Measurements from ENCODE around the gene PCNX2. TPM values are rescaled to one million over a fixed set of nuclear protein-coding genes. Genes with fewer than 3 reads are reported as not detected.

Gene PCNX2
- total and polyA plus RNA-seq, 2 donors (not counting 1 experiment from before 2014, with no cell fraction given): 13.0 to 37.8 TPM

DNA sequence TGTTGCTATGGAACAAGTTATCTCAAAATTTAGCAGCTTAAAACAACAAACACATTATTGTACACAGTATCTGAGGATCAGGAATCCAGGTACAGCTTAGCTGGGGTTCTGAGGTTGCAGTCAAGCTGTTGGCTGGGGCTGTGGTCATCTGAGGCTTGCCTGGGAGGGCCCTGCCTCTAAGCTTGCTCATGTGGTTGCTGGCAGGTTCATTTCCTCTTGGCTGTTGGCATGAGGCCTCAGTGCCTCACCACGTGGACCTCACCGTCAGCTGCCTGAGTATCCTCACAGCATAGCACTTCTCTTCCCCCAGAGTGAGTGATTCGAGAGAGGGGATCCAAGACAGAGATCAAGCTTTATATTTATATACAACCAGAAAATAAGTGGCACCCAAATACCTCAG lies 326.6 kb downstream of the PCNX2 start:
- H3K4me1 ChIP-seq (ENCODE audit: control insufficient read depth, extremely low read depth, insufficient read depth, low read length): no peaks in the 10 kb centered on the region
- no peaks in the 10 kb centered on the region for H4K20me1 ChIP-seq (ENCODE audit: control insufficient read depth, extremely low read depth, insufficient read depth, low read length)
- no peaks in the 10 kb centered on the region for H3K9me3 ChIP-seq (ENCODE audit: control insufficient read depth, insufficient read depth, low read depth, low read length)
- no peak overlapping the region for H3K9ac ChIP-seq (ENCODE audit: insufficient read depth, low read length)
- DNase-seq (ENCODE audit: low read depth in 2 of 2): peak; percentile 56 to 90
- no peak overlapping the region for H3K4me3 ChIP-seq (replicated peaks in 1 of 4; ENCODE audit: control extremely low read depth in 1 of 4, insufficient read depth in 1 of 4, low read depth in 3 of 4, low read length in 4 of 4)
- TF ChIP-seq, protein P1, sequence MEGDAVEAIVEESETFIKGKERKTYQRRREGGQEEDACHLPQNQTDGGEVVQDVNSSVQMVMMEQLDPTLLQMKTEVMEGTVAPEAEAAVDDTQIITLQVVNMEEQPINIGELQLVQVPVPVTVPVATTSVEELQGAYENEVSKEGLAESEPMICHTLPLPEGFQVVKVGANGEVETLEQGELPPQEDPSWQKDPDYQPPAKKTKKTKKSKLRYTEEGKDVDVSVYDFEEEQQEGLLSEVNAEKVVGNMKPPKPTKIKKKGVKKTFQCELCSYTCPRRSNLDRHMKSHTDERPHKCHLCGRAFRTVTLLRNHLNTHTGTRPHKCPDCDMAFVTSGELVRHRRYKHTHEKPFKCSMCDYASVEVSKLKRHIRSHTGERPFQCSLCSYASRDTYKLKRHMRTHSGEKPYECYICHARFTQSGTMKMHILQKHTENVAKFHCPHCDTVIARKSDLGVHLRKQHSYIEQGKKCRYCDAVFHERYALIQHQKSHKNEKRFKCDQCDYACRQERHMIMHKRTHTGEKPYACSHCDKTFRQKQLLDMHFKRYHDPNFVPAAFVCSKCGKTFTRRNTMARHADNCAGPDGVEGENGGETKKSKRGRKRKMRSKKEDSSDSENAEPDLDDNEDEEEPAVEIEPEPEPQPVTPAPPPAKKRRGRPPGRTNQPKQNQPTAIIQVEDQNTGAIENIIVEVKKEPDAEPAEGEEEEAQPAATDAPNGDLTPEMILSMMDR (conservative IDR thresholded peaks at IDR 0.05 in 1 of 2, IDR thresholded peaks at IDR 0.05 in 1 of 2; ENCODE audit: low read depth in 1 of 2, low read length in 2 of 2): no peak
- TF ChIP-seq EZH2 (IDR thresholded peaks at IDR 0.05; ENCODE audit: low read length, missing control alignments): no peak
- H3K36me3 ChIP-seq (ENCODE audit: control insufficient read depth, insufficient read depth, low read length): peaks cover 2% of the 10 kb centered on the region
- H2AFZ ChIP-seq (ENCODE audit: low read length): no peak overlapping the region
- H3K79me2 ChIP-seq (ENCODE audit: control insufficient read depth, insufficient read depth, low read length): no peaks in the 10 kb centered on the region
- H3K4me2 ChIP-seq (ENCODE audit: extremely low read depth, insufficient read depth, low read length): no peak overlapping the region
- H3K27ac ChIP-seq (ENCODE audit: insufficient read depth, low read length): no peak overlapping the region
- H3K27me3 ChIP-seq (ENCODE audit: control insufficient read depth, insufficient read depth, low read length): no peaks in the 10 kb centered on the region

DNA sequence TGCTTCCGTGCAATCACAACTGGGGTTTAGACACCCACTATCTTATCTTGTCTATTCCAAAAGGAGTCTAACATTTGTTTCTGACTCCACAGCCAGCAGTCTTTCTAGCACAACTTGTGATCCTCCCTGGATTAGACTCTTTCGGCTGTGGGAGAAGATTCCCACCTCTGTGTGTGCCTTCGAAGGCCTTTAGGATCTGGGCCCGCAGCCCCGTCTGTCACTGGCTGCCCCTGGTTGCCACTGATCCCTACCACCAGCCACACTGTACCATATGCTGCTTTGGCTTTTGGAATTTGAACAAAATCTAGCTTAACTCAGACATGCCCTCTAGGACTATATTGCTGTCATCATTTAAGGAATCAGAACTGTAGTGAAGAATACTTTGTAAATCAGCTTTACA lies 327.1 kb downstream of the PCNX2 start:
- no peaks in the 10 kb centered on the region for H4K20me1 ChIP-seq (ENCODE audit: control insufficient read depth, extremely low read depth, insufficient read depth, low read length)
- no peaks in the 10 kb centered on the region for H3K9me3 ChIP-seq (ENCODE audit: control insufficient read depth, insufficient read depth, low read depth, low read length)
- no peak for DNase-seq (ENCODE audit: low read depth in 2 of 2)
- no peak overlapping the region for H3K4me2 ChIP-seq (ENCODE audit: extremely low read depth, insufficient read depth, low read length)
- no peak overlapping the region for H2AFZ ChIP-seq (ENCODE audit: low read length)
- no peaks in the 10 kb centered on the region for H3K79me2 ChIP-seq (ENCODE audit: control insufficient read depth, insufficient read depth, low read length)
- peaks cover 2% of the 10 kb centered on the region for H3K36me3 ChIP-seq (ENCODE audit: control insufficient read depth, insufficient read depth, low read length)
- H3K4me1 ChIP-seq (ENCODE audit: control insufficient read depth, extremely low read depth, insufficient read depth, low read length): peaks cover under 1% of the 10 kb centered on the region
- no peak overlapping the region for H3K4me3 ChIP-seq (replicated peaks in 1 of 4; ENCODE audit: control extremely low read depth in 1 of 4, insufficient read depth in 1 of 4, low read depth in 3 of 4, low read length in 4 of 4)
- H3K27ac ChIP-seq (ENCODE audit: insufficient read depth, low read length): no peak overlapping the region
- no peaks in the 10 kb centered on the region for H3K27me3 ChIP-seq (ENCODE audit: control insufficient read depth, insufficient read depth, low read length)
- no peak for TF ChIP-seq EZH2 (IDR thresholded peaks at IDR 0.05; ENCODE audit: low read length, missing control alignments)
- TF ChIP-seq, protein P1 (conservative IDR thresholded peaks at IDR 0.05 in 1 of 2, IDR thresholded peaks at IDR 0.05 in 1 of 2; ENCODE audit: low read depth in 1 of 2, low read length in 2 of 2): no peak
- H3K9ac ChIP-seq (ENCODE audit: insufficient read depth, low read length): no peak overlapping the region

GRCh38 chr1:232966663-232967062 lies 328.9 kb downstream of the PCNX2 start:
- no peak overlapping the region for H3K4me3 ChIP-seq (replicated peaks in 1 of 4; ENCODE audit: control extremely low read depth in 1 of 4, insufficient read depth in 1 of 4, low read depth in 3 of 4, low read length in 4 of 4)
- no peak overlapping the region for H3K27ac ChIP-seq (ENCODE audit: insufficient read depth, low read length)
- peaks cover 4% of the 10 kb centered on the region for H3K4me1 ChIP-seq (ENCODE audit: control insufficient read depth, extremely low read depth, insufficient read depth, low read length)
- no peaks in the 10 kb centered on the region for H3K9me3 ChIP-seq (ENCODE audit: control insufficient read depth, insufficient read depth, low read depth, low read length)
- H3K9ac ChIP-seq (ENCODE audit: insufficient read depth, low read length): no peak overlapping the region
- no peak overlapping the region for H3K4me2 ChIP-seq (ENCODE audit: extremely low read depth, insufficient read depth, low read length)
- no peak for DNase-seq (ENCODE audit: low read depth in 2 of 2)
- no peaks in the 10 kb centered on the region for H3K27me3 ChIP-seq (ENCODE audit: control insufficient read depth, insufficient read depth, low read length)
- no peak overlapping the region for H2AFZ ChIP-seq (ENCODE audit: low read length)
- H4K20me1 ChIP-seq (ENCODE audit: control insufficient read depth, extremely low read depth, insufficient read depth, low read length): no peaks in the 10 kb centered on the region
- H3K79me2 ChIP-seq (ENCODE audit: control insufficient read depth, insufficient read depth, low read length): no peaks in the 10 kb centered on the region
- H3K36me3 ChIP-seq (ENCODE audit: control insufficient read depth, insufficient read depth, low read length): no peaks in the 10 kb centered on the region
- no peak for TF ChIP-seq EZH2 (IDR thresholded peaks at IDR 0.05; ENCODE audit: low read length, missing control alignments)
- TF ChIP-seq, protein P1 (conservative IDR thresholded peaks at IDR 0.05 in 1 of 2, IDR thresholded peaks at IDR 0.05 in 1 of 2; ENCODE audit: low read depth in 1 of 2, low read length in 2 of 2): no peak
